Thoracic aorta (tissue), 2 donors: Measurements from ENCODE around the gene IFNAR1. TPM values are rescaled to one million over a fixed set of nuclear protein-coding genes. Genes with fewer than 3 reads are reported as not detected.
A peak's percentile ranks its signal among the peaks of the same experiment; 100 is the strongest.

Experiments
- ATAC-seq: fragments of 150-250 bp; one replicate; pipeline ENCODE4 v1.8.0; 2017; ENCODE audit warnings: low read depth; ENCODE audit not compliant: insufficient number of reproducible peaks, low FRiP score
- DNase-seq: peaks from one replicate; pipeline ENCODE4 v3.0.0-alpha.2; 2020; ENCODE audit warnings: low spot score
- H3K27ac ChIP-seq, 2 donors: fragments of 200-600 bp; sonication (generic); 1 replicate in 1 of 2; 2 replicates in 1 of 2; pipeline ENCODE4 v1.5.1; 2016; ENCODE audit warnings: mild to moderate bottlenecking in 2 of 2, moderate library complexity in 2 of 2
- H3K27me3 ChIP-seq: fragments of 200-600 bp; sonication (generic); replicated peaks from 2 replicates; pipeline ENCODE4 v1.6.0; 2016; ENCODE audit warnings: mild to moderate bottlenecking; ENCODE audit not compliant: insufficient read depth
- H3K36me3 ChIP-seq: fragments of 200-600 bp; sonication (generic); one replicate; pipeline ENCODE4 v1.5.1; 2016
- H3K4me1 ChIP-seq, 2 donors: fragments of 200-600 bp; sonication (generic); 1 replicate in 1 of 2; 2 replicates in 1 of 2; pipeline versions ENCODE4 v1.5.1 to v1.6.0; 2016; ENCODE audit warnings: low read depth in 2 of 2, mild to moderate bottlenecking in 1 of 2; ENCODE audit not compliant: control insufficient read depth in 1 of 2
- H3K4me3 ChIP-seq: fragments of 200-600 bp; sonication (generic); 2 replicates; pipeline ENCODE4 v1.5.1; 2016; ENCODE audit warnings: mild to moderate bottlenecking
- H3K9me3 ChIP-seq: fragments of 200-600 bp; sonication (generic); 2 replicates; pipeline ENCODE4 v1.5.1; 2016
- CTCF ChIP-seq: fragments of 200-600 bp; sonication (generic); IDR thresholded peaks from one replicate; pipeline ENCODE4 v1.5.1; 2019; ENCODE audit warnings: antibody characterized with exemption
- total RNA-seq, 2 donors: library from RNA; depleted of rRNA; stranded (reverse); fragments of >200 nt; gene quantifications; one replicate each; pipeline versions ENCODE4 v1.1.0 to v1.2.3, GENCODE V29; 2016

IFNAR1 gene
- total RNA-seq, 2 donors from 2014 or later: 31.3 to 61.9 TPM

GRCh38 chr21:33397717-33398116 is 72.9 kb downstream of the IFNAR1 start:
- Histone ChIP-seq H3K9me3 (no peaks in the 10 kb centered on the region), H3K27me3 (no peaks in the 10 kb centered on the region), H3K4me3 (no peak overlapping the region), H3K36me3 (no peaks in the 10 kb centered on the region), H3K27ac (peak overlapping the region in 1 of 2 donors; percentile 41), H3K4me1 (peaks cover 17 to 25% of the 10 kb centered on the region in 2 donors)
- no peak for ATAC-seq
- no peak for DNase-seq
- no peak for TF ChIP-seq CTCF

GRCh38 chr21:33398361-33398760 is 73.6 kb downstream of the IFNAR1 start:
- Histone ChIP-seq H3K36me3 (no peaks in the 10 kb centered on the region), H3K4me1 (peaks cover 17 to 25% of the 10 kb centered on the region in 2 donors), H3K9me3 (no peaks in the 10 kb centered on the region), H3K27me3 (no peaks in the 10 kb centered on the region), H3K4me3 (no peak overlapping the region), H3K27ac (no peak overlapping the region)
- TF ChIP-seq CTCF: no peak
- DNase-seq (no peak), ATAC-seq (no peak)

- ATAC-seq: no peak
- DNase-seq: no peak
- Histone ChIP-seq H3K9me3 (no peaks in the 10 kb centered on the region), H3K27ac (peak overlapping the region in 1 of 2 donors; percentile 84), H3K27me3 (no peaks in the 10 kb centered on the region), H3K4me1 (peaks cover 17 to 34% of the 10 kb centered on the region in 2 donors), H3K4me3 (no peak overlapping the region), H3K36me3 (no peaks in the 10 kb centered on the region)
- no peak for TF ChIP-seq CTCF
These were observed 76.8 kb downstream of the IFNAR1 start for GRCh38 chr21:33401630-33401992.

- Histone ChIP-seq H3K27ac (peak overlapping the region; percentile 84 to 93), H3K9me3 (no peaks in the 10 kb centered on the region), H3K36me3 (no peaks in the 10 kb centered on the region), H3K4me1 (peaks cover 15 to 35% of the 10 kb centered on the region in 2 donors), H3K4me3 (peak overlapping the region; percentile 96), H3K27me3 (no peaks in the 10 kb centered on the region)
- no peak for TF ChIP-seq CTCF
- DNase-seq: no peak
- ATAC-seq: peak; percentile 60
These were observed 77.5 kb downstream of the IFNAR1 start for GRCh38 chr21:33402001-33402979.

- no peaks in the 10 kb centered on the region for H3K36me3 ChIP-seq
- H3K4me3 ChIP-seq: peak within 1 kb of the TSS; percentile 96
- ATAC-seq: no peak
- peaks cover 15 to 38% of the 10 kb centered on the region in 2 donors for H3K4me1 ChIP-seq
- no peaks in the 10 kb centered on the region for H3K9me3 ChIP-seq
- peak within 1 kb of the TSS; percentile 93 to 98 for H3K27ac ChIP-seq
- TF ChIP-seq CTCF: no peak
- DNase-seq: no peak
- H3K27me3 ChIP-seq: no peaks in the 10 kb centered on the region
These were observed 78.5 kb downstream of the IFNAR1 start, which contains the start of gene IFNGR2 for GRCh38 chr21:33403128-33403785. IFNGR2 (plus strand) TSS chr21:33403413; CDS start chr21:33403544, 131 bp downstream.
